GM23338 (cell line): ENCODE data around the gene SNX21.

Experiments
- CTCF ChIP-seq, 2 experiments: fragments of 200-600 bp in 1 of 2; sonication (generic) in 1 of 2; conservative IDR thresholded peaks; 2 replicates each; pipeline versions ENCODE4 v1.5.1 to v1.6.1; 2016 to 2017; ENCODE audit warnings: antibody characterized with exemption in 2 of 2, low read depth in 2 of 2, mild to moderate bottlenecking in 2 of 2, moderate library complexity in 1 of 2
- REST ChIP-seq: IDR thresholded peaks from one replicate; pipeline ENCODE4 v1.6.1; 2018; ENCODE audit warnings: antibody characterized with exemption; ENCODE audit not compliant: unreplicated experiment

GRCh38 chr20:45835825-45836224 lies 2.2 kb downstream of the SNX21 start:
- TF ChIP-seq CTCF (conservative IDR thresholded peaks at IDR 0.05; ENCODE audit: low read depth in 2 of 2): no peak
- no peak for TF ChIP-seq REST
